Astrocyte of the spinal cord (primary cell): Measurements from ENCODE around the gene B4GALNT2.
A peak's percentile ranks its signal among the peaks of the same experiment; 100 is the strongest.
"Not testable (repeated sequence)": the region's sequence is repeated elsewhere in the genome, so short reads cannot be mapped to it uniquely, and the experiment has no call there.

ENCODE experiments used
- DNase-seq: peaks from one replicate; pipeline ENCODE4 v3.0.0; 2011; ENCODE audit warnings: low read depth, low spot score
- H3K4me3 ChIP-seq: 2 replicates; pipeline ENCODE4 v1.5.1; 2011; ENCODE audit warnings: low read depth, mild to moderate bottlenecking, low read length, moderate library complexity
- CTCF ChIP-seq: IDR thresholded peaks from 2 replicates; pipeline ENCODE4 v1.5.1; 2012; ENCODE audit warnings: low read depth, mild to moderate bottlenecking, low read length, inconsistent platforms
- in situ Hi-C: cut with HindIII; loops from 2 replicates; pipeline ENCODE4 v1.10.0; 2017; ENCODE audit warnings: low sequenced_read_pairs

Gene B4GALNT2

GRCh38 chr17:49132699-49133364 is at the start of gene B4GALNT2:
Gene B4GALNT2, plus strand, starts transcription at chr17:49132769. Its CDS starts 24 bp downstream, at chr17:49132793.
- in situ Hi-C loops: no loop called here
- no peak for DNase-seq
- TF ChIP-seq CTCF: no peak
- peak within 1 kb of the TSS; percentile 42 for H3K4me3 ChIP-seq

GRCh38 chr17:49085046-49085445 is 47.5 kb upstream of the B4GALNT2 start:
- in situ Hi-C loops, H3K4me3 ChIP-seq, DNase-seq: not testable (repeated sequence)

GRCh38 chr17:49085565-49086315 is 46.8 kb upstream of the B4GALNT2 start:
- TF ChIP-seq CTCF: no peak
- H3K4me3 ChIP-seq: no peak overlapping the region
- DNase-seq: no peak
- in situ Hi-C loops: no loop called here

GRCh38 chr17:49086316-49086605 is 46.3 kb upstream of the B4GALNT2 start:
- H3K4me3 ChIP-seq: no peak overlapping the region
- no peak for DNase-seq
- in situ Hi-C loops: no loop called here
- TF ChIP-seq CTCF: no peak

- no peak for DNase-seq
These were observed 45.9 kb upstream of the B4GALNT2 start for GRCh38 chr17:49086649-49087048.

GRCh38 chr17:49089094-49089493 is 43.5 kb upstream of the B4GALNT2 start:
- in situ Hi-C loops: no loop called here
- no peak for TF ChIP-seq CTCF
- H3K4me3 ChIP-seq: no peak overlapping the region
- no peak for DNase-seq

More at GRCh38 chr17:49086649-49087048, 45.9 kb upstream of the B4GALNT2 start:
- no peak overlapping the region for H3K4me3 ChIP-seq
- TF ChIP-seq CTCF: no peak
- in situ Hi-C loops: no loop called here

- TF ChIP-seq CTCF: no peak
- no peak for DNase-seq
- no peak overlapping the region for H3K4me3 ChIP-seq
- in situ Hi-C loops: no loop called here
These were observed 41.5 kb upstream of the B4GALNT2 start for GRCh38 chr17:49090878-49091594.
